GM18873 (cell line): ENCODE results near the gene EYS.
"Not testable (repeated sequence)": the region's sequence is repeated elsewhere in the genome, so short reads cannot be mapped to it uniquely, and the experiment has no call there.

Experiments
- ATAC-seq: cut with Tn5 transposase; IDR thresholded peaks from one replicate; pipeline ENCODE4 v1.9.1; 2021; ENCODE audit warnings: mild to moderate bottlenecking, moderate library complexity, moderate number of reproducible peaks; ENCODE audit not compliant: unreplicated experiment, low FRiP score

Gene EYS

GRCh38 chr6:64520050-64520449 lies 1187.0 kb downstream of the EYS start:
- no peak for ATAC-seq

GRCh38 chr6:64516393-64516792 lies 1190.6 kb downstream of the EYS start:
- ATAC-seq: no peak

- ATAC-seq: no peak
Observed at GRCh38 chr6:64507661-64508060, 1199.4 kb downstream of the EYS start.

GRCh38 chr6:64505312-64505711 lies 1201.7 kb downstream of the EYS start:
- ATAC-seq: no peak

GRCh38 chr6:64504503-64504902 lies 1202.5 kb downstream of the EYS start:
- ATAC-seq: no peak

GRCh38 chr6:64502801-64503200 lies 1204.2 kb downstream of the EYS start:
- no peak for ATAC-seq

GRCh38 chr6:64497634-64498033 lies 1209.4 kb downstream of the EYS start:
- no peak for ATAC-seq

GRCh38 chr6:64489763-64490162 lies 1217.3 kb downstream of the EYS start:
- no peak for ATAC-seq

- ATAC-seq: no peak
Observed at GRCh38 chr6:64486578-64487351, 1220.3 kb downstream of the EYS start.

GRCh38 chr6:64483956-64484499 lies 1223.0 kb downstream of the EYS start:
- no peak for ATAC-seq

GRCh38 chr6:64482631-64483030 lies 1224.4 kb downstream of the EYS start:
- ATAC-seq: no peak

- no peak for ATAC-seq
Observed at GRCh38 chr6:64479134-64479533, 1227.9 kb downstream of the EYS start.

- no peak for ATAC-seq
Observed at GRCh38 chr6:64477391-64477790, 1229.6 kb downstream of the EYS start.

- ATAC-seq: no peak
Observed at GRCh38 chr6:64476935-64477334, 1230.1 kb downstream of the EYS start.

GRCh38 chr6:64469405-64469804 lies 1237.6 kb downstream of the EYS start:
- ATAC-seq: not testable (repeated sequence)

GRCh38 chr6:64467656-64468055 lies 1239.4 kb downstream of the EYS start:
- no peak for ATAC-seq

- no peak for ATAC-seq
Observed at GRCh38 chr6:64459411-64459944, 1247.5 kb downstream of the EYS start.

GRCh38 chr6:64448101-64448500 lies 1258.9 kb downstream of the EYS start:
- ATAC-seq: not testable (repeated sequence)

GRCh38 chr6:64445038-64445437 lies 1262.0 kb downstream of the EYS start:
- ATAC-seq: no peak

- no peak for ATAC-seq
Observed at GRCh38 chr6:64439274-64439673, 1267.8 kb downstream of the EYS start.

- no peak for ATAC-seq
Observed at GRCh38 chr6:64437996-64438395, 1269.0 kb downstream of the EYS start.

- ATAC-seq: no peak
Observed at GRCh38 chr6:64429926-64430325, 1277.1 kb downstream of the EYS start.
